ENCODE data around the gene FLAD1. TPM values are rescaled to one million over a fixed set of nuclear protein-coding genes. Genes with fewer than 3 reads are reported as not detected.
A peak's percentile ranks its signal among the peaks of the same experiment; 100 is the strongest.

The FLAD1 gene
- total RNA-seq, 1 experiment from 2014 or later, result 88.3 TPM

- ChIA-PET CTCF (interaction anchor here (0.7 to 2.1 kb wide), 11 partner anchors 8 to 163 kb away, joined by 3 to 30 read pairs (median 4); partner anchors contain the start of genes ADAM15, LENEP and SHC1), POLR2A (interaction anchor here (0.5 to 13.0 kb wide), 6 partner anchors 8 to 74 kb away, joined by 3 to 176 read pairs (median 4); partner anchors contain the start of genes CKS1B, EFNA3, EFNA4 and SHC1)
Measured at GRCh38 chr1:155004352-155005075, 21.4 kb downstream of the FLAD1 start.

GRCh38 chr1:155005076-155006011, 22.2 kb downstream of the FLAD1 start:
- Mint-ChIP-seq H3K4me1 (peaks cover 42% of the 10 kb centered on the region), H3K36me3 (no peaks in the 10 kb centered on the region), H3K9me3 (no peaks in the 10 kb centered on the region), H3K27me3 (ENCODE audit: low read depth) (no peaks in the 10 kb centered on the region), H3K4me3 (no peak overlapping the region), H3K27ac (no peak overlapping the region)
- TF ChIP-seq CTCF (IDR thresholded peaks at IDR 0.05), result no peak
- CTCF ChIA-PET, result interaction anchor here (0.8 to 4.3 kb wide), 9 partner anchors 12 to 86 kb away, joined by 3 to 58 read pairs (median 10); partner anchors contain the start of genes ADAM15, LENEP and SHC1
- POLR2A ChIA-PET, result interaction anchor here (4.3 kb wide), 1 partner anchor 11 kb away, joined by 28 read pairs; no protein-coding TSS in a partner anchor
- DNase-seq (ENCODE audit: low spot score) (no peak), ATAC-seq (no peak)

More at GRCh38 chr1:155004352-155005075, 21.4 kb downstream of the FLAD1 start:
- H3K9me3 Mint-ChIP-seq, result no peaks in the 10 kb centered on the region
- H3K27me3 Mint-ChIP-seq (ENCODE audit: low read depth), result no peaks in the 10 kb centered on the region
- TF ChIP-seq ZNF281 (CRISPR knock-in tag; IDR thresholded peaks at IDR 0.05), result 0 out of 2 replicates have a peak, but pooled peaks have one; percentile 22
- TF ChIP-seq GABPB1 (CRISPR knock-in tag; IDR thresholded peaks at IDR 0.05), result peak; percentile 84
- no peak for TF ChIP-seq ZBTB21 (CRISPR knock-in tag; IDR thresholded peaks at IDR 0.05; ENCODE audit: borderline replicate concordance)
- peak; percentile 68 for TF ChIP-seq NFE2L1 (CRISPR knock-in tag; IDR thresholded peaks at IDR 0.05)
- H3K4me3 Mint-ChIP-seq, result peak overlapping the region; percentile 92
- H3K36me3 Mint-ChIP-seq, result no peaks in the 10 kb centered on the region
- ATAC-seq, result no peak
- no peak for DNase-seq (ENCODE audit: low spot score)
- H3K27ac Mint-ChIP-seq, result peak overlapping the region; percentile 94
- peaks cover 39% of the 10 kb centered on the region for H3K4me1 Mint-ChIP-seq

GRCh38 chr1:155006601-155007101, 23.5 kb downstream of the FLAD1 start:
- CTCF ChIA-PET, result interaction anchor here (0.7 to 4.3 kb wide), 8 partner anchors 10 to 166 kb away, joined by 3 to 58 read pairs (median 5); partner anchors contain the start of genes ADAM15 and KRTCAP2
- Mint-ChIP-seq H3K27ac (no peak overlapping the region), H3K36me3 (no peaks in the 10 kb centered on the region), H3K27me3 (ENCODE audit: low read depth) (no peaks in the 10 kb centered on the region), H3K4me3 (no peak overlapping the region), H3K9me3 (no peaks in the 10 kb centered on the region), H3K4me1 (peaks cover 48% of the 10 kb centered on the region)
- no peak for ATAC-seq
- POLR2A ChIA-PET, result interaction anchor here (0.9 kb wide), 1 partner anchor 74 kb away, joined by 3 read pairs; no protein-coding TSS in a partner anchor
- no peak for DNase-seq (ENCODE audit: low spot score)
- TF ChIP-seq RELA (CRISPR knock-in tag; IDR thresholded peaks at IDR 0.05; ENCODE audit: borderline replicate concordance) (no peak), SMAD3 (CRISPR knock-in tag; IDR thresholded peaks at IDR 0.05; ENCODE audit: borderline replicate concordance) (no peak), CTCF (IDR thresholded peaks at IDR 0.05) (no peak), SP1 (CRISPR knock-in tag; conservative IDR thresholded peaks at IDR 0.05) (no peak), FOXK1 (CRISPR knock-in tag; IDR thresholded peaks at IDR 0.05) (no peak), ZSCAN18 (CRISPR knock-in tag; IDR thresholded peaks at IDR 0.05) (no peak), MLX (CRISPR knock-in tag; IDR thresholded peaks at IDR 0.05) (no peak), TEAD4 (CRISPR knock-in tag; IDR thresholded peaks at IDR 0.05) (no peak), SMAD4 (CRISPR knock-in tag; IDR thresholded peaks at IDR 0.05) (no peak), ZNF671 (CRISPR knock-in tag; IDR thresholded peaks at IDR 0.05) (no peak), ELF4 (CRISPR knock-in tag; IDR thresholded peaks at IDR 0.05; ENCODE audit: low read depth) (no peak), E2F5 (CRISPR knock-in tag; IDR thresholded peaks at IDR 0.05) (no peak), ETV6 (CRISPR knock-in tag; IDR thresholded peaks at IDR 0.05) (no peak)
